GM12891 (cell line): ENCODE measurements around the gene NDRG3.

Experiments used
- POLR2A ChIP-seq: IDR thresholded peaks from 2 replicates; pipeline ENCODE4 v1.6.1; 2011; ENCODE audit warnings: low read depth, low read length, control low read depth
- POLR2AphosphoS5 ChIP-seq: IDR thresholded peaks from 2 replicates; pipeline ENCODE4 v1.6.1; 2011; ENCODE audit warnings: low read depth, low read length, control low read depth

DNA sequence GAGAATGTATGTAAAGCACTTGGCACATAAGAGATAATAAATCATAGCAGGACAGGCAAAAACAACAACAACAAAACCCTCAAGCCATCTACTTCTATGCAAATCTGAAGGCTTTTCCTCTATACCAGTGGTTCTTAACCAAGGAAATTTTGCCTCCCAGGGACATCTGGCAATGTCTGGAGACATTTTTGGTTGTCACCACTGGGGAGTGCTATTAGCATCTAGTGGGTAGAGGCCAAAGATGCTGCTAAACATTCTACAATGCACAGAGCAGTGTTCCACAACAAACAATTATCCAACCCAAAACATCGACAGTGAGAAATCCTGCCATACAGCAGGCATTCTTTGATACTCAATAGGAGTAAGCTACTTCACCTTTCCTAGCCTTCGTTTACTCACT, 28.2 kb downstream of the NDRG3 start:
- TF ChIP-seq POLR2A, result no peak
- TF ChIP-seq POLR2AphosphoS5, result no peak
